ENCODE data around the gene GRK5.

Gene GRK5

DNA sequence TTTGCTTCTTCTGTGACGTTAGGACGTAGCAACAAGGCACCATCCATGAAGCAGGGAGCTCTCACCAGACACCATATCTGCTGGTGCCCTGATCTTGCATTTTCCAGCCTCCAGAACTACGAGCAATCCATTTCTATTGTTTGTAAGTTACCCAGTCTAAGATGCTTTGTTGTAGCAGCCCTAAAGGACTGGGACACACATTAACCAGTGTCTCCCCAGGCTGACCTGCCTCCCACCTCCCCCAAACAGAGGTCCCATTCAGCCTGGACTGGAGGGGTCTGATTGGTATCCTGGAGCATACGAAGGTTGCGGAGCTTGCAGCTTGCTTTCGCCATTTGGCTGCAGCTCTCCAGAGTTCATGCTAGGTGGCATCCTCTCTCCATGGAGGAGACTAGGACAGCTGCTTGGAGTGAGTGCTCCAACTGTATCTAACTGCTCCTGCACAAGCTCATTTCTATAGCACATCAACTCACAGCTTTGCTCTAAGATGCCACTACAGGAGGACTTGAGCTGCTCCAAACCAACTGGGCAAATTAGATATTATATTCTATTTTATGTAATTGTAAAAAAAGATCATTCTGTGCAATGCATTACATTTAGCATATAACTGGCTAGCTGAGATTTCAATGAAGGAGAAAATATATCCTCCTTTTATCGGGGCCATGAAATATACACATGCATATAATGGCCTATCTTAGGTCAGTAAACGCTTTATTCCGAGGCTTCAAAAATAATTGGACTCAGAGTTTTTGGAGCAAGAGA, 8.0 kb upstream of the GRK5 start:
- peak; percentile 61 for DNase-seq

- no peak for DNase-seq
Measured at GRCh38 chr10:119201233-119201632, 6.1 kb upstream of the GRK5 start.

DNA sequence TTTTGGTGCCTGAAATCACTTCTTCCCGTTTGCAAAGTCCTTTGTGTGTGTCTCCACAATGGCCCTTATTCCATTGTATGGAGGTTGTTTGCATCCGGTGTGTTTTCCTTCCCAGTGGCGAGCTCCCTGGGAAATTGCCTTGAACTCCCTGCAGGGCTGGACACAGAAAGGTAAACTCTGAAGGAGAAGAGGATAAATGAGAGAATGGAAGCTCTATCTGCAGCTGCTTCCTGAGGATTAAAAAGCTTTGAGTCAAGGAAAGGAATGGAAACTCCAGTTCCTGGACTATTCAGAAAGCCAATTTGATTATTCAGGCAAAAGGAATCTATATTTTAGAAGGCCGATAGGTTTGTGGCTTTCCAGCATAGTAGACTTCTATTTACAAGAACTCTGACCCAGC, 4.4 kb upstream of the GRK5 start:
- no peak for DNase-seq

- DNase-seq, result peak; percentile 29
Measured at GRCh38 chr10:119205894-119206602, 1.3 kb upstream of the GRK5 start.

GRCh38 chr10:119206603-119207365, 587 bp upstream of the GRK5 start:
- peak; percentile 71 for DNase-seq

DNA sequence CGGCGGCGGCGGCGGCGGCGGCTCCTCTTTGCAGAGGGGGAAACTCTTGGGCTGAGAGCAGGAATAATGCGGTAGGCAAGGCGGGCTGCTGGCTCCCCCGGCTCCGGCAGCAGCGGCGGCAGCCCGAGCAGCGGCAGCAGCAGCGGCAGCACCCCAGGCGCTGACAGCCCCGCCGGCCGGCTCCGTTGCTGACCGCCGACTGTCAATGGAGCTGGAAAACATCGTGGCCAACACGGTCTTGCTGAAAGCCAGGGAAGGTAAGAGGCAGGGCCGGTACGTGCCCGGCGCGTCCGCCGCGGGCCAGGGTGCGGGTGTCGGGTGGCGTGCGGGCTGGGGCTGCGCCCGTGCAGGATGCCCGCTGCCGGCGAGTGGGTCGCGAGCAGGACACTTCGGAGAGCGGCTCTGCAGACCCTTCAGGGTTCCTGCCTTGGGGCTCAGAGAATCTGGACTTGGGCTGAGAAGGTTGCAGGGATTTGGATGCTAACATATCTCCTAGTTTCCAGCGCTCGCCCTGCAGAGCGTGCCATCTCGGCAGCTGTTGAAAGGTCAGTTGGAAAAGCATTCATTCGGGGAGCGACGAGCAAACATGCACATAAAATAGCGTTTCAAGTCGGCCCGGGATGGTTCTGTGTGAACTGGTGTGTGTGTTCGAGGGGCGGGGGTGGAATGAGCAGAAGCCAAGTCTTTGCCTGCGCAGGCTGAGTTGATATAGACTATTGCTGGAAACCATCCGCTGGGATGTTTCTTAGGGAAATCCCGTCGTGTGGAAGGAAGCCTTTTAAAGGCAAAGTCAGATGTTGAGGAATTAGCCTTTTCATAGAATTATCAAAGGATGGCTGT, 562 bp downstream of the GRK5 start:
- DNase-seq, result no peak

GRCh38 chr10:119208553-119208940, 1.2 kb downstream of the GRK5 start:
- DNase-seq, result no peak

GRCh38 chr10:119209035-119209735, 1.8 kb downstream of the GRK5 start:
- peak; percentile 42 for DNase-seq

DNA sequence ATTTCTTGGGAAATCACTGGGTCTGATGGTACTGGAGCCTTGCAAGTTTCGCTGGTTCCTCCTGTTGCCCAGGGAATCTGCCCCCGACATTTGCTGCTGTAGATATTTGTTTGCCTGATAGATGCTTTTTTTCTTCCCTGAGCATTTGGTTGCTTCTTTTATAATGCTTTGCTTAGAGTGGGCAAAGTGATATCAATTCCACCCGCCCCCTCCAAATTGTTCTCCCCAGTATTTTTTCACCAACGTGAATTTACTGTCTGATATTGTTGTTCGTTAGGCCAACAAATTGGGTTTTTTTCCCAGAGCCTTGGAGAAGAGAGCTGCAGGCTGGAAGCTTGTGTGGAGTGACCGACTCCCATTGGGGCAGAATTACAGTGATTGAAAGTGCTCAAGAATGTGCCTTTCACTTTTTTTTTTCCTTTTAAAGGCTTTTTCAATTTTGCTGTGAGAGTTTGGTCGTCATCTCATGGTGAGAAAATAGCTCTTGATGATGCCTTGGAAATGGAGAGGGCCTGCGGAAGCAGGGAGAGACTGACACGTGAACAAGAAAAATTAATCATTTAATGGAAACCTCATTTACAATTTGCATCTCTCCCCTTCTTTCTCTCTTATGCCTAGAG, 2.5 kb downstream of the GRK5 start:
- no peak for DNase-seq

- no peak for DNase-seq
Measured at GRCh38 chr10:119210633-119211032, 3.3 kb downstream of the GRK5 start.

- no peak for DNase-seq
Measured at GRCh38 chr10:119211176-119211575, 3.8 kb downstream of the GRK5 start.

DNA sequence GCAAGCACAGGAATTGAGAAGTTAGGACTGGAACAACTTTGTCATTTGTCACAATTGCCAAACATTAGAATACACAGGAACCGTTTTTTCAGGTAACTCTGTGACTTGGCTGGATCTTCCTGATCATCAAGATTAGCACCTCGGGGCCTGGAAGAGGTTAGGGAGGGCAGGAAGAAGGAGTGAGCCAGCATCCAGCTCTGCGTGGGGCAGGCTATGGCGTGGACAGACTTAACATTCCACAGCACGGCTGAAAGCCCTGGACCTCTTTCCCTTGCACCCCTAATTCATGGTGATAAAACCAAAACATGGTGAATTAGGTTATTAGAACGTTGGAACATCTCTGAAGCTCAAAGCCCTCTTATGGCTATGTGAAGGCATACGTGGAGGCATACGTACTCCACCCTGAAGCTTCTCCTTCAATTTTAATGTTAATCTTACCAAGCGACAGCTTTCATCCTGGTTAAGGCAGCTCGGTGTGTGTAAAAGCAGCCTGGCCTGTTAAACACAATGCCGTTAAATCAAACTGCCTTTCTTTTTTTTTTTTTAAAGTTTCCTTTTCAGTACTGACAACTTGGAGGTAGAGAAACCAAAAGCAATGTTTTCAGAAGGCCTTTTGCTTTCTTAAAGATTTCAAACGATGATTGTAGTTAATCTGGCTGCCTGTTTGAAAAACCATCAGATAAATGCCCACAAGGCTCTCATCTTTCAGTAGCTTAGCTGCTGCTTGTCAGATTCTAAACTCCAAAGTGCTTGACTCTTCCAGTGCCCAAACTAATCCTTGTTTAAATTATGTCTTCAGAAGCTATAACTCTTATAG, 4.5 kb downstream of the GRK5 start:
- no peak for DNase-seq

GRCh38 chr10:119215371-119215770, 8.0 kb downstream of the GRK5 start:
- DNase-seq, result no peak

DNA sequence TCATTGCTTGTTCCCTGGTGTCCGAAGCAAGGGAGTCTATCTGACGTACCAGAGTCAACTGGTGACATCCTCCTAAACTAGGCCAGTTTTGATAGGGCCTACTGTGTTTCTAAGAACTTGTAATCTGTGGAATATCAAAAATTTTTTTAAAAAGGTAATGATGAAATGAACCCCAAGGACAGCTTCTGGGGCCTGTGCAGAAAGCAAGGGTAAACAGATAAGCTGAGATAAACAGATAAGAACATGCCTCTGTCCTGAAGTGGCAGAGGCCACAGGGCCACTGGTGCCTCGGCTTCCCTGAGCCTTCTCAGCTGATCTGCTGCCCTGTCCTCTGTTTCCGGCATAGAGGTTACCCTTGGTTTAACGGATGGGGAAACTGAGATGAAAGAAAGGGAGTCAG, 8.8 kb downstream of the GRK5 start:
- DNase-seq, result no peak

GRCh38 chr10:119217401-119217800, 10.0 kb downstream of the GRK5 start:
- DNase-seq, result no peak

GRCh38 chr10:119217991-119218490, 10.7 kb downstream of the GRK5 start:
- DNase-seq, result no peak

GRCh38 chr10:119219871-119220270, 12.5 kb downstream of the GRK5 start:
- no peak for DNase-seq

- DNase-seq, result no peak
Measured at GRCh38 chr10:119221201-119221600, 13.8 kb downstream of the GRK5 start.

GRCh38 chr10:119221666-119222065, 14.3 kb downstream of the GRK5 start:
- no peak for DNase-seq

GRCh38 chr10:119222537-119222936, 15.2 kb downstream of the GRK5 start:
- DNase-seq, result no peak

DNA sequence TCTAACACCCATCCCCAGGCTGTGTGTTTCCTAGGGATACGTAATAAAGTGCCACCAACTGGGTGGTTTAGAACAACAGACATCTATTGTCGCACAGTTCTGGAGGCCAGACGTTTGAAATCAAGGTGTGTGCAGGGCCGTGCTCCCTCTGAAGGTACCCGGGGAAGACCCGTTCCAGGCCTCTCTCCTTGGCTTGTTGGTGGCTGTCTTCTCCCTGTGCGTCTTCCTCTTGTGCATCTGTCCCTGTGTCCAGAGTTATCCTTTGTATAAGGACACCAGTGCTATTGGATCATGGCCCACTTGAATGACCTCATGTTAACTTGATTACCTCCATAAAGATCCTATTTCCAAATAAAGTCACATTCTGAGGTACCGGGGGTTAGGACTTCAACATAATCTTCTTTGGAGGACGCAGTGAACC, 15.6 kb downstream of the GRK5 start:
- DNase-seq, result no peak
